HG02678 (cell line): ENCODE results near the gene GJC2.

Experiments used
- ATAC-seq: cut with Tn5 transposase; IDR thresholded peaks from one replicate; pipeline ENCODE4 v1.9.1; 2021; ENCODE audit warnings: mild to moderate bottlenecking, moderate library complexity; ENCODE audit not compliant: unreplicated experiment

Gene GJC2

GRCh38 chr1:228144193-228144992 is 5.3 kb upstream of the GJC2 start:
- ATAC-seq = no peak

- no peak for ATAC-seq
These were observed 4.8 kb upstream of the GJC2 start for GRCh38 chr1:228144993-228145343.

- no peak for ATAC-seq
These were observed 4.0 kb upstream of the GJC2 start for GRCh38 chr1:228145463-228146416.

- no peak for ATAC-seq
These were observed 3.1 kb upstream of the GJC2 start for GRCh38 chr1:228146417-228147150.

GRCh38 chr1:228147151-228147693 is 2.5 kb upstream of the GJC2 start:
- no peak for ATAC-seq

- ATAC-seq = no peak
These were observed 2.0 kb upstream of the GJC2 start for GRCh38 chr1:228147768-228148167.

- ATAC-seq = no peak
These were observed 1.4 kb upstream of the GJC2 start for GRCh38 chr1:228148196-228148861.

GRCh38 chr1:228148935-228149405 is 760 bp upstream of the GJC2 start:
- no peak for ATAC-seq

- ATAC-seq = no peak
These were observed 360 bp downstream of the GJC2 start for GRCh38 chr1:228150120-228150460.

GRCh38 chr1:228150461-228151179 is 890 bp downstream of the GJC2 start:
- no peak for ATAC-seq

GRCh38 chr1:228151180-228151925 is 1.6 kb downstream of the GJC2 start:
- no peak for ATAC-seq

- ATAC-seq = no peak
These were observed 2.6 kb downstream of the GJC2 start for GRCh38 chr1:228152097-228152917.

GRCh38 chr1:228152918-228153258 is 3.2 kb downstream of the GJC2 start:
- no peak for ATAC-seq

- no peak for ATAC-seq
These were observed 4.4 kb downstream of the GJC2 start for GRCh38 chr1:228154021-228154669.

GRCh38 chr1:228154670-228155571 is 5.2 kb downstream of the GJC2 start:
- ATAC-seq = no peak

GRCh38 chr1:228155596-228156514 is 6.1 kb downstream of the GJC2 start:
- no peak for ATAC-seq
